Measurements from ENCODE around the gene MFAP4.

The MFAP4 gene

DNA sequence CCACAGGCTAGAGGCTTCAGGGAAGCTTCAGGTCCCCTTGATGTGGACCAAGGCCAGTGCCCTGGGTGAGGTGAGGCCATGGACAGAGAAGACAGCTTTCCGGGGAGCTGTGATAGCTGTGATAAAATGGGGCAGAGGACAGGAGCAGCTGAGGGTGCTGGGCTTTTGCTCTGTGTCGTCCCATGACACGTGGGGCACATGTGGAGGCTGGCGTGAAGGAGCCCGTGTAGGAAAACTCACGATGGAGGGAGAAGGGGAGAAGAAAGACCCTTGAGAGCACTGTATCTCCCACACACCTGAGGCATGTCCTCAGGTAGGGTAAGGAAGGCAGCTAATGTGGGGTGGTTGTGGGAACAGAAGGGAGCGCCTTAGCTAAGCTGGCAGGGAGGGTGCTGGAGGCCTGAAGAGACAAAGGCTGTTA is 45.8 kb downstream of the MFAP4 start:
- no peak overlapping the region for H3K27ac ChIP-seq (ENCODE audit: extremely low read depth, low read depth, low read length)
- ChIA-PET CTCF (interaction anchor here (0.7 to 1.6 kb wide), 5 partner anchors 14 to 721 kb away, joined by 3 to 6 read pairs (median 3); partner anchors contain the start of gene B9D1), POLR2A (no interaction called here)
- no peaks in the 10 kb centered on the region for H3K9me3 ChIP-seq (ENCODE audit: control insufficient read depth, insufficient read depth, low read depth, low read length)
- no peaks in the 10 kb centered on the region for H3K4me1 ChIP-seq (ENCODE audit: control insufficient read depth, insufficient read depth, low read length)
- TF ChIP-seq REPIN1 (tag by site-specific recombination; IDR thresholded peaks at IDR 0.05; ENCODE audit: low read depth) (no peak), ZNF571 (tag by site-specific recombination; IDR thresholded peaks at IDR 0.05) (no peak), BCL11B (tag by site-specific recombination; IDR thresholded peaks at IDR 0.05; ENCODE audit: low read depth) (no peak), YY1 (tag by site-specific recombination; IDR thresholded peaks at IDR 0.05) (no peak), ZNF132 (tag by site-specific recombination; IDR thresholded peaks at IDR 0.05; ENCODE audit: borderline replicate concordance) (no peak), ZSCAN30 (tag by site-specific recombination; IDR thresholded peaks at IDR 0.05) (no peak), ZNF610 (tag by site-specific recombination; IDR thresholded peaks at IDR 0.05; ENCODE audit: borderline replicate concordance) (no peak), ZNF830 (tag by site-specific recombination; IDR thresholded peaks at IDR 0.05; ENCODE audit: low read depth) (no peak), PRDM1 (tag by site-specific recombination; IDR thresholded peaks at IDR 0.05) (no peak), ZBTB8A (tag by site-specific recombination; IDR thresholded peaks at IDR 0.05) (no peak), ZBTB1 (tag by site-specific recombination; IDR thresholded peaks at IDR 0.05) (no peak)
- TF ChIP-seq, protein P1, sequence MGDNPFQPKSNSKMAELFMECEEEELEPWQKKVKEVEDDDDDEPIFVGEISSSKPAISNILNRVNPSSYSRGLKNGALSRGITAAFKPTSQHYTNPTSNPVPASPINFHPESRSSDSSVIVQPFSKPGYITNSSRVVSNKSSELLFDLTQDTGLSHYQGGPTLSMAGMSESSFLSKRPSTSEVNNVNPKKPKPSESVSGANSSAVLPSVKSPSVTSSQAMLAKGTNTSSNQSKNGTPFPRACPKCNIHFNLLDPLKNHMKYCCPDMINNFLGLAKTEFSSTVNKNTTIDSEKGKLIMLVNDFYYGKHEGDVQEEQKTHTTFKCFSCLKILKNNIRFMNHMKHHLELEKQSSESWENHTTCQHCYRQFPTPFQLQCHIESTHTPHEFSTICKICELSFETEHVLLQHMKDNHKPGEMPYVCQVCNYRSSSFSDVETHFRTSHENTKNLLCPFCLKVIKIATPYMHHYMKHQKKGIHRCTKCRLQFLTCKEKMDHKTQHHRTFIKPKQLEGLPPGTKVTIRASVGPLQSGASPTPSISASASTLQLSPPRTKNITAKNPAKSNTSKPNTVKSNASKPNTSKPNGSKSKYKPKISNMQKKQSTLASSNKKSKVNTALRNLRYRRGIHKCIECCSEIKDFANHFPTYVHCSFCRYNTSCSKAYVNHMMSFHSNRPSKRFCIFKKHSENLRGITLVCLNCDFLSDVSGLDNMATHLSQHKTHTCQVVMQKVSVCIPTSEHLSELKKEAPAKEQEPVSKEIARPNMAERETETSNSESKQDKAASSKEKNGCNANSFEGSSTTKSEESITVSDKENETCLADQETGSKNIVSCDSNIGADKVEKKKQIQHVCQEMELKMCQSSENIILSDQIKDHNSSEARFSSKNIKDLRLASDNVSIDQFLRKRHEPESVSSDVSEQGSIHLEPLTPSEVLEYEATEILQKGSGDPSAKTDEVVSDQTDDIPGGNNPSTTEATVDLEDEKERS (tag by site-specific recombination; IDR thresholded peaks at IDR 0.05), result no peak
- TF ChIP-seq, protein P2, sequence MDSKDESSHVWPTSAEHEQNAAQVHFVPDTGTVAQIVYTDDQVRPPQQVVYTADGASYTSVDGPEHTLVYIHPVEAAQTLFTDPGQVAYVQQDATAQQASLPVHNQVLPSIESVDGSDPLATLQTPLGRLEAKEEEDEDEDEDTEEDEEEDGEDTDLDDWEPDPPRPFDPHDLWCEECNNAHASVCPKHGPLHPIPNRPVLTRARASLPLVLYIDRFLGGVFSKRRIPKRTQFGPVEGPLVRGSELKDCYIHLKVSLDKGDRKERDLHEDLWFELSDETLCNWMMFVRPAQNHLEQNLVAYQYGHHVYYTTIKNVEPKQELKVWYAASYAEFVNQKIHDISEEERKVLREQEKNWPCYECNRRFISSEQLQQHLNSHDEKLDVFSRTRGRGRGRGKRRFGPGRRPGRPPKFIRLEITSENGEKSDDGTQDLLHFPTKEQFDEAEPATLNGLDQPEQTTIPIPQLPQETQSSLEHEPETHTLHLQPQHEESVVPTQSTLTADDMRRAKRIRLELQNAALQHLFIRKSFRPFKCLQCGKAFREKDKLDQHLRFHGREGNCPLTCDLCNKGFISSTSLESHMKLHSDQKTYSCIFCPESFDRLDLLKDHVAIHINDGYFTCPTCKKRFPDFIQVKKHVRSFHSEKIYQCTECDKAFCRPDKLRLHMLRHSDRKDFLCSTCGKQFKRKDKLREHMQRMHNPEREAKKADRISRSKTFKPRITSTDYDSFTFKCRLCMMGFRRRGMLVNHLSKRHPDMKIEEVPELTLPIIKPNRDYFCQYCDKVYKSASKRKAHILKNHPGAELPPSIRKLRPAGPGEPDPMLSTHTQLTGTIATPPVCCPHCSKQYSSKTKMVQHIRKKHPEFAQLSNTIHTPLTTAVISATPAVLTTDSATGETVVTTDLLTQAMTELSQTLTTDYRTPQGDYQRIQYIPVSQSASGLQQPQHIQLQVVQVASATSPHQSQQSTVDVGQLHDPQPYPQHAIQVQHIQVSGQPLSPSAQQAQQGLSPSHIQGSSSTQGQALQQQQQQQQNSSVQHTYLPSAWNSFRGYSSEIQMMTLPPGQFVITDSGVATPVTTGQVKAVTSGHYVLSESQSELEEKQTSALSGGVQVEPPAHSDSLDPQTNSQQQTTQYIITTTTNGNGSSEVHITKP (tag by site-specific recombination; IDR thresholded peaks at IDR 0.05), result no peak
- TF ChIP-seq, protein P3, sequence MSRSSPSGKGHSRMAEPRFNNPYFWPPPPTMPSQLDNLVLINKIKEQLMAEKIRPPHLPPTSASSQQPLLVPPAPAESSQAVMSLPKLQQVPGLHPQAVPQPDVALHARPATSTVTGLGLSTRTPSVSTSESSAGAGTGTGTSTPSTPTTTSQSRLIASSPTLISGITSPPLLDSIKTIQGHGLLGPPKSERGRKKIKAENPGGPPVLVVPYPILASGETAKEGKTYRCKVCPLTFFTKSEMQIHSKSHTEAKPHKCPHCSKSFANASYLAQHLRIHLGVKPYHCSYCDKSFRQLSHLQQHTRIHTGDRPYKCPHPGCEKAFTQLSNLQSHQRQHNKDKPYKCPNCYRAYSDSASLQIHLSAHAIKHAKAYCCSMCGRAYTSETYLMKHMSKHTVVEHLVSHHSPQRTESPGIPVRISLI (tag by site-specific recombination; IDR thresholded peaks at IDR 0.05), result no peak
- no peak overlapping the region for H3K4me3 ChIP-seq (ENCODE audit: low read depth, low read length)
- H3K36me3 ChIP-seq (ENCODE audit: control insufficient read depth in 2 of 2, insufficient read depth in 1 of 2, low read length in 2 of 2), result peaks cover 0 to 8% of the 10 kb centered on the region in 2 experiments; a peak in 1 of 3 replicates

DNA sequence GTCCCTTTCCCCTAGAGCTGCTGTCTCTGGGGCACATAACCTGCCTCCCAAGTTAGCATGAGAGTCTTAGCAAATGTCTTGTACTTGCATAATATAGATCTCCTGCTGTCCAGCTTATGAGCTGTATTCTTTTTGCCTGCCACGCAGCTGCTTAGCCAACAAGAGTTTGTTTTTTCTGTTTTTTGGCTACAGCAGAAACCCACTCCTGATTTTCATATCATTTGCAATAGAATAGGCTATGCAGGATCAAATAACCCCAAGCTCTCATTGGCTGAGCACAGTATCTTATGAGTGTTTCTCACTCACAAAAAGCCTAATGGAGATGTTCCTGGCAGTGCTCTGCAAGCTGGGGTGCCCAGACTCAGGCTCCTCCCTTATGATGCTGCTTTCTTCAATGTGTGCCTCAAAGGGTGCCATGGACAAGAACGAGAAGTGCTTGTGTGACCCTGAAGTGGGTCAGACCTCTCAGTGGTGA is 47.6 kb downstream of the MFAP4 start:
- ChIA-PET POLR2A (no interaction called here), CTCF (interaction anchor here (1.4 to 2.1 kb wide), 2 partner anchors 22 to 427 kb away, joined by 3 to 7 read pairs; no protein-coding TSS in a partner anchor)
- Histone ChIP-seq H3K4me3 (ENCODE audit: low read depth, low read length) (no peak overlapping the region), H3K9me3 (ENCODE audit: control insufficient read depth, insufficient read depth, low read depth, low read length) (no peaks in the 10 kb centered on the region), H3K4me1 (ENCODE audit: control insufficient read depth, insufficient read depth, low read length) (no peaks in the 10 kb centered on the region), H3K36me3 (ENCODE audit: control insufficient read depth in 2 of 2, insufficient read depth in 1 of 2, low read length in 2 of 2) (peaks cover 0 to 7% of the 10 kb centered on the region in 2 experiments; a peak in 1 of 3 replicates), H3K27ac (ENCODE audit: extremely low read depth, low read depth, low read length) (no peak overlapping the region)
- TF ChIP-seq ZNF37A (tag by site-specific recombination; IDR thresholded peaks at IDR 0.05), result no peak
